ENCODE results near the gene ZNF479.

- no peak for TF ChIP-seq CTCF (IDR thresholded peaks at IDR 0.05)
- no peak for TF ChIP-seq EP300 (IDR thresholded peaks at IDR 0.05)
- TF ChIP-seq POLR2A (IDR thresholded peaks at IDR 0.05) = no peak
Measured at GRCh38 chr7:57177856-57178767, 45.9 kb upstream of the ZNF479 start.

Data from ovary (tissue), 3 donors.